GM12878 (cell line): Measurements from ENCODE around the gene SORL1. TPM values are rescaled to one million over a fixed set of nuclear protein-coding genes. Genes with fewer than 3 reads are reported as not detected.

ENCODE experiments used
- ATAC-seq: fragments of 200-7000 bp; cut with Tn5 transposase; 3 replicates; pipeline ENCODE4 v1.9.1; 2020; ENCODE audit warnings: mild to moderate bottlenecking, moderate library complexity
- BruUV-seq: library from RNA; stranded (reverse); fragments of 400-500 nt; replicated peaks from 2 replicates; lab custom pipeline; 2021; lab: Mats Ljungman, UMichigan
- CTCF ChIA-PET: fragments of 300-600 bp; sonication (Branson Sonifier 250); formaldehyde crosslinking; extraction: SDS; loops from one replicate; lab custom pipeline; 2021; ENCODE audit warnings: inconsistent platforms; lab: Yijun Ruan, JAX
- POLR2A ChIA-PET: fragments of 350-600 bp; formaldehyde crosslinking; extraction: SDS; loops from one replicate; lab custom pipeline; 2021; ENCODE audit warnings: inconsistent platforms; lab: Charles Lee
- RAD21 ChIA-PET: fragments of 300-600 bp; sonication (Branson Sonifier 250); formaldehyde crosslinking; loops from one replicate; lab custom pipeline; 2023; ENCODE audit warnings: antibody characterized with exemption; ENCODE audit not compliant: unreplicated experiment; lab: Charles Lee
- SMC1A ChIA-PET: fragments of 300-600 bp; sonication (Branson Sonifier 250); formaldehyde crosslinking; loops from one replicate; lab custom pipeline; 2023; ENCODE audit not compliant: unreplicated experiment, uncharacterized antibody; lab: Charles Lee
- DNase-seq: peaks from one replicate; pipeline ENCODE4 v3.0.0-alpha.2; 2011; ENCODE audit warnings: low read depth, low spot score
- FAIRE-seq: peaks from 3 replicates; lab custom pipeline; 2011; peaks lifted over from hg19 to GRCh38; lab: Jason Lieb, UNC
- H2AFZ ChIP-seq: 2 replicates; pipeline ENCODE4 v1.6.0; 2011; ENCODE audit warnings: low read depth, low read length, control low read depth; ENCODE audit not compliant: control insufficient read depth
- H3K27ac ChIP-seq: 2 replicates; pipeline ENCODE4 v1.5.1; 2011; ENCODE audit warnings: control low read depth; ENCODE audit not compliant: control insufficient read depth, insufficient read depth
- H3K27me3 ChIP-seq, 2 experiments: replicated peaks in 1 of 2; 2 replicates each; pipeline versions ENCODE4 v1.6.0 to v1.6.1; 2011; ENCODE audit warnings: low read length in 1 of 2; ENCODE audit not compliant: control insufficient read depth in 2 of 2, insufficient read depth in 2 of 2
- H3K36me3 ChIP-seq, 2 experiments: 2 replicates each; pipeline ENCODE4 v1.5.1; 2011; ENCODE audit warnings: low read length in 1 of 2; ENCODE audit not compliant: control insufficient read depth in 2 of 2, insufficient read depth in 2 of 2
- H3K4me1 ChIP-seq: 2 replicates; pipeline ENCODE4 v1.6.1; 2011; ENCODE audit warnings: mild to moderate bottlenecking, low read length, moderate library complexity, mixed read lengths; ENCODE audit not compliant: control insufficient read depth, insufficient read depth
- H3K4me2 ChIP-seq: 2 replicates; pipeline ENCODE4 v1.6.0; 2011; ENCODE audit warnings: control low read depth; ENCODE audit not compliant: control insufficient read depth, insufficient read depth
- H3K4me3 ChIP-seq: fragments of 200-600 bp; sonication (generic); 2 replicates; pipeline ENCODE4 v1.5.1; 2016
- H3K79me2 ChIP-seq: 2 replicates; pipeline ENCODE4 v1.6.0; 2011; ENCODE audit warnings: low read length; ENCODE audit not compliant: control insufficient read depth, insufficient read depth
- H3K9ac ChIP-seq: 2 replicates; pipeline ENCODE4 v1.8.0; 2011; ENCODE audit warnings: low read length, control low read depth, mixed read lengths; ENCODE audit not compliant: control insufficient read depth, insufficient read depth
- H3K9me3 ChIP-seq: replicated peaks from 3 replicates; pipeline ENCODE4 v1.5.1; 2011; ENCODE audit warnings: mild to moderate bottlenecking, low read length; ENCODE audit not compliant: control insufficient read depth, insufficient read depth
- H4K20me1 ChIP-seq: 2 replicates; pipeline ENCODE4 v1.6.0; 2011; ENCODE audit not compliant: control insufficient read depth, insufficient read depth
- BHLHE40 ChIP-seq, 2 experiments: fragments of 450-650 bp in 1 of 2; IDR thresholded peaks; 2 replicates each; pipeline ENCODE4 v1.6.1; 2011 to 2017; ENCODE audit warnings: low read depth in 2 of 2, borderline replicate concordance in 1 of 2, improper control_type of control experiment in 1 of 2, low read length in 1 of 2, mild to moderate bottlenecking in 1 of 2
- CREM ChIP-seq: IDR thresholded peaks from 2 replicates; pipeline ENCODE4 v1.6.1; 2014; ENCODE audit warnings: antibody characterized with exemption, low read depth
- DPF2 ChIP-seq: fragments of 450-650 bp; IDR thresholded peaks from 2 replicates; pipeline ENCODE4 v1.6.1; 2017; ENCODE audit warnings: mild to moderate bottlenecking
- EP300 ChIP-seq, 2 experiments: fragments of 150-350 bp in 1 of 2; IDR thresholded peaks; 2 replicates each; pipeline ENCODE4 v1.6.1; 2011 to 2012; ENCODE audit warnings: low read depth in 2 of 2, low read length in 2 of 2, borderline replicate concordance in 1 of 2, improper control_type of control experiment in 1 of 2, inconsistent platforms in 1 of 2; ENCODE audit not compliant: control insufficient read depth in 1 of 2
- ETV6 ChIP-seq, 2 experiments: fragments of 450-650 bp in 1 of 2; IDR thresholded peaks in 1 of 2; conservative IDR thresholded peaks in 1 of 2; 2 replicates each; pipeline ENCODE4 v1.6.1; 2014; ENCODE audit warnings: antibody characterized with exemption in 1 of 2, borderline replicate concordance in 1 of 2, low read depth in 1 of 2, mild to moderate bottlenecking in 1 of 2, moderate library complexity in 1 of 2
- HDAC6 ChIP-seq: fragments of 200-600 bp; sonication (generic); IDR thresholded peaks from one replicate; pipeline ENCODE4 v1.8.0; 2017; ENCODE audit warnings: antibody characterized with exemption; ENCODE audit not compliant: unreplicated experiment
- HDGF ChIP-seq: fragments of 450-650 bp; IDR thresholded peaks from 2 replicates; pipeline ENCODE4 v1.6.1; 2016; ENCODE audit warnings: antibody characterized with exemption
- IKZF2 ChIP-seq, 2 experiments: fragments of 450-650 bp; IDR thresholded peaks; 2 replicates each; pipeline ENCODE4 v1.6.1; 2017; ENCODE audit warnings: mild to moderate bottlenecking in 2 of 2, moderate library complexity in 2 of 2
- MEF2B ChIP-seq: fragments of 450-650 bp; IDR thresholded peaks from 2 replicates; pipeline ENCODE4 v1.6.1; 2018; ENCODE audit warnings: mild to moderate bottlenecking, moderate library complexity; ENCODE audit not compliant: partially characterized antibody, poor library complexity, severe bottlenecking
- MTA2 ChIP-seq: fragments of 450-650 bp; IDR thresholded peaks from 2 replicates; pipeline ENCODE4 v1.6.1; 2016; ENCODE audit warnings: low read depth, mild to moderate bottlenecking, moderate library complexity
- NBN ChIP-seq: fragments of 450-650 bp; IDR thresholded peaks from 2 replicates; pipeline ENCODE4 v1.6.1; 2016
- SPI1 ChIP-seq: IDR thresholded peaks from 2 replicates; pipeline ENCODE4 v1.6.1; 2011; ENCODE audit warnings: low read depth, mild to moderate bottlenecking, low read length, moderate library complexity, borderline replicate concordance; ENCODE audit not compliant: insufficient read depth
- ZNF207 ChIP-seq: fragments of 450-650 bp; IDR thresholded peaks from 2 replicates; pipeline ENCODE4 v1.6.1; 2014; ENCODE audit warnings: antibody characterized with exemption, mild to moderate bottlenecking, borderline replicate concordance
- WGBS: methylation state at CpG from one replicate; pipeline ENCODE4 v1.1.6; 2016; ENCODE audit warnings: low lambda C conversion rate; ENCODE audit not compliant: insufficient replicate concordance, insufficient coverage; ENCODE audit errors: missing lambda C conversion rate; 5-methylcytosine and 5-hydroxymethylcytosine counted together
- in situ Hi-C: fragments of 300-500 bp; cut with MboI; formaldehyde crosslinking; loops from 9 replicates; pipeline ENCODE4 v1.14.3; 2018; ENCODE audit warnings: mixed read lengths
- intact Hi-C: fragments of 100-400 bp; cut with micrococcal nuclease; formaldehyde crosslinking; loops from one replicate; pipeline ENCODE4 v1.14.2; 2022; ENCODE audit not compliant: unreplicated experiment
- polyA plus RNA-seq, 11 experiments: library from polyadenylated mRNA; depleted of rRNA in 4 of 11; unstranded in 6 of 11; stranded (reverse) in 5 of 11; fragments of >200 nt; fragmentation: Nextera tagmentation in 4 of 11; fragmentation: Illumina TruSeq in 1 of 11; extraction: Ambion mirVana in 4 of 11; extraction: Trizol in 1 of 11; gene quantifications; 1 replicate in 1 of 11; 2 replicates in 10 of 11; pipeline versions ENCODE4 v1.2.1 to v1.2.3, GENCODE V29; 2011 to 2016; ENCODE audit warnings: inconsistent platforms in 2 of 11, missing spikeins in 2 of 11, low read depth in 1 of 11
- total RNA-seq, 4 experiments: library from RNA; depleted of rRNA in 3 of 4; stranded (reverse); fragments of >200 nt in 3 of 4; fragmentation: Illumina TruSeq in 1 of 4; extraction: Trizol in 1 of 4; gene quantifications; 2 replicates each; pipeline versions ENCODE4 v1.2.1 to v1.2.3, GENCODE V29; 2013 to 2021
- TF ChIP-seq, protein P1 (sequence below): fragments of 450-650 bp; conservative IDR thresholded peaks from 2 replicates; pipeline ENCODE4 v1.6.1; 2017; ENCODE audit warnings: mild to moderate bottlenecking, moderate library complexity
- TF ChIP-seq, protein P2 (sequence below): fragments of 450-650 bp; IDR thresholded peaks from 2 replicates; pipeline ENCODE4 v1.6.1; 2017; ENCODE audit warnings: mild to moderate bottlenecking, moderate library complexity

SORL1 gene
- total and polyA plus RNA-seq, 10 of the 15 experiments (the other 5 are each of a cell fraction or from before 2014, with no cell fraction given) = 20.2 to 107 (median 59.9) TPM

DNA sequence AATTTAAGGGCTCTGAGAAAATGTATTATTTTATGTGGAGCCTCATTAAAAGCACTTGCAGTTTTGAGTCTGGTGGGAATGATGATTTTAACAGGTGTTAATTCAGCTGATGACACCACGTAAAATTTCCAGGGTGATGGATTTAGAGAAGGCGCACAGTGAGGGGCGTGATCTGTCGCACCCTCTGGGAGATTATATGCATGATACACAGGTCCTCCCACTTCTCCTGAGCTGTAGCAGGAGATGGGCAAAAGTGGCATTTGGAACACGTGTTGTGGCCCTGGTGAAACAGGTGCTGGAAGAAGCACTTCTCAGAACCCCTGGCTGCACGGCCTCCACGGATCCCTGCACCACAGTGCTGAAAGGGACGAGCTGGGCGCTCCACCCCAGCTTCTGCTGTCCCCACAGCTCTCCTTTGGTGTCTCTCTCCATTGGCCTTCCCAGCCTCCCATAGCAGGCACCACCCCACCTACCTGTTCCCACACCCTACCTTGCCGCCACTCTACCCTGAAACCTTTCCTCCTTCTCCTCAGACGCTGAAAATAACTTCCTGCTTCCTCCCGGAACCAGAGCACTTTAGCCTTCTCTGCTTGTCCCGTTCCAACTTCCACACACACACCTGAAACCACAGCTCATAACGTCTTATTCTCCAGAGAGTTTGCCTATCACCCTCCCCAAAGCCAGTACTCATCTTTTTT lies 6.9 kb upstream of the SORL1 start:
- Histone ChIP-seq H3K4me3 (peak overlapping the region; percentile 17; the same call in 1 of the 2 replicates), H3K9ac (peak overlapping the region; percentile 33), H4K20me1 (no peaks in the 10 kb centered on the region), H3K9me3 (no peaks in the 10 kb centered on the region), H3K27me3 (no peaks in the 10 kb centered on the region), H3K27ac (peak overlapping the region; percentile 76), H3K4me2 (peak overlapping the region; percentile 39), H3K36me3 (no peaks in the 10 kb centered on the region), H3K79me2 (peaks cover 16% of the 10 kb centered on the region), H2AFZ (peak overlapping the region; percentile 59), H3K4me1 (peaks cover 52% of the 10 kb centered on the region)
- in situ Hi-C loops = no loop called here
- peak; percentile 10 for ATAC-seq
- ChIA-PET POLR2A (interaction anchor here (0.6 to 3.2 kb wide), 8 partner anchors 8 to 109 kb away, joined by 3 to 24 read pairs (median 6); no protein-coding TSS in a partner anchor), RAD21 (interaction anchor here (0.6 to 12.7 kb wide), 16 partner anchors 12 to 145 kb away, joined by 3 to 232 read pairs (median 6); no protein-coding TSS in a partner anchor), SMC1A (interaction anchor here (1.2 to 14.0 kb wide), 11 partner anchors 14 to 147 kb away, joined by 3 to 266 read pairs (median 12); no protein-coding TSS in a partner anchor), CTCF (interaction anchor here (0.7 to 6.6 kb wide), 12 partner anchors 10 to 760 kb away, joined by 3 to 50 read pairs (median 4); no protein-coding TSS in a partner anchor)
- no TSS peak for BruUV-seq
- FAIRE-seq = no peak
- WGBS = 23% methylated on average over 14 of the region's 14 CpGs
- no peak for DNase-seq
- intact Hi-C loops = no loop called here
- TF ChIP-seq ZNF207 = no peak
- peak; percentile 96 for TF ChIP-seq HDGF
- TF ChIP-seq MEF2B = peak; percentile 53
- peak; percentile 7; the same call in 1 of the 2 replicates for TF ChIP-seq SPI1
- peak; percentile 66 to 69 for TF ChIP-seq IKZF2 (IDR thresholded peaks at IDR 0.05)
- TF ChIP-seq BHLHE40 (IDR thresholded peaks at IDR 0.05; ENCODE audit: borderline replicate concordance in 1 of 2, low read depth in 2 of 2, low read length in 1 of 2) = peak in 1 of 2 experiments; percentile 20; a peak in 1 of 4 replicates
- TF ChIP-seq MTA2 = no peak
- TF ChIP-seq EP300 (IDR thresholded peaks at IDR 0.05; ENCODE audit: borderline replicate concordance in 1 of 2, control insufficient read depth in 1 of 2, low read depth in 2 of 2, low read length in 2 of 2) = peak in 1 of 2 experiments; percentile 8; a peak in 1 of 4 replicates
- TF ChIP-seq NBN = peak; percentile 69; the same call in 1 of the 2 replicates
- no peak for TF ChIP-seq ETV6 (conservative IDR thresholded peaks at IDR 0.05 in 1 of 2, IDR thresholded peaks at IDR 0.05 in 1 of 2; ENCODE audit: borderline replicate concordance in 1 of 2, low read depth in 1 of 2)
- TF ChIP-seq CREM = no peak
- TF ChIP-seq DPF2 = peak; percentile 28; the same call in 1 of the 2 replicates
- TF ChIP-seq, protein P1, sequence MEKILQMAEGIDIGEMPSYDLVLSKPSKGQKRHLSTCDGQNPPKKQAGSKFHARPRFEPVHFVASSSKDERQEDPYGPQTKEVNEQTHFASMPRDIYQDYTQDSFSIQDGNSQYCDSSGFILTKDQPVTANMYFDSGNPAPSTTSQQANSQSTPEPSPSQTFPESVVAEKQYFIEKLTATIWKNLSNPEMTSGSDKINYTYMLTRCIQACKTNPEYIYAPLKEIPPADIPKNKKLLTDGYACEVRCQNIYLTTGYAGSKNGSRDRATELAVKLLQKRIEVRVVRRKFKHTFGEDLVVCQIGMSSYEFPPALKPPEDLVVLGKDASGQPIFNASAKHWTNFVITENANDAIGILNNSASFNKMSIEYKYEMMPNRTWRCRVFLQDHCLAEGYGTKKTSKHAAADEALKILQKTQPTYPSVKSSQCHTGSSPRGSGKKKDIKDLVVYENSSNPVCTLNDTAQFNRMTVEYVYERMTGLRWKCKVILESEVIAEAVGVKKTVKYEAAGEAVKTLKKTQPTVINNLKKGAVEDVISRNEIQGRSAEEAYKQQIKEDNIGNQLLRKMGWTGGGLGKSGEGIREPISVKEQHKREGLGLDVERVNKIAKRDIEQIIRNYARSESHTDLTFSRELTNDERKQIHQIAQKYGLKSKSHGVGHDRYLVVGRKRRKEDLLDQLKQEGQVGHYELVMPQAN = no peak
- TF ChIP-seq, protein P2, sequence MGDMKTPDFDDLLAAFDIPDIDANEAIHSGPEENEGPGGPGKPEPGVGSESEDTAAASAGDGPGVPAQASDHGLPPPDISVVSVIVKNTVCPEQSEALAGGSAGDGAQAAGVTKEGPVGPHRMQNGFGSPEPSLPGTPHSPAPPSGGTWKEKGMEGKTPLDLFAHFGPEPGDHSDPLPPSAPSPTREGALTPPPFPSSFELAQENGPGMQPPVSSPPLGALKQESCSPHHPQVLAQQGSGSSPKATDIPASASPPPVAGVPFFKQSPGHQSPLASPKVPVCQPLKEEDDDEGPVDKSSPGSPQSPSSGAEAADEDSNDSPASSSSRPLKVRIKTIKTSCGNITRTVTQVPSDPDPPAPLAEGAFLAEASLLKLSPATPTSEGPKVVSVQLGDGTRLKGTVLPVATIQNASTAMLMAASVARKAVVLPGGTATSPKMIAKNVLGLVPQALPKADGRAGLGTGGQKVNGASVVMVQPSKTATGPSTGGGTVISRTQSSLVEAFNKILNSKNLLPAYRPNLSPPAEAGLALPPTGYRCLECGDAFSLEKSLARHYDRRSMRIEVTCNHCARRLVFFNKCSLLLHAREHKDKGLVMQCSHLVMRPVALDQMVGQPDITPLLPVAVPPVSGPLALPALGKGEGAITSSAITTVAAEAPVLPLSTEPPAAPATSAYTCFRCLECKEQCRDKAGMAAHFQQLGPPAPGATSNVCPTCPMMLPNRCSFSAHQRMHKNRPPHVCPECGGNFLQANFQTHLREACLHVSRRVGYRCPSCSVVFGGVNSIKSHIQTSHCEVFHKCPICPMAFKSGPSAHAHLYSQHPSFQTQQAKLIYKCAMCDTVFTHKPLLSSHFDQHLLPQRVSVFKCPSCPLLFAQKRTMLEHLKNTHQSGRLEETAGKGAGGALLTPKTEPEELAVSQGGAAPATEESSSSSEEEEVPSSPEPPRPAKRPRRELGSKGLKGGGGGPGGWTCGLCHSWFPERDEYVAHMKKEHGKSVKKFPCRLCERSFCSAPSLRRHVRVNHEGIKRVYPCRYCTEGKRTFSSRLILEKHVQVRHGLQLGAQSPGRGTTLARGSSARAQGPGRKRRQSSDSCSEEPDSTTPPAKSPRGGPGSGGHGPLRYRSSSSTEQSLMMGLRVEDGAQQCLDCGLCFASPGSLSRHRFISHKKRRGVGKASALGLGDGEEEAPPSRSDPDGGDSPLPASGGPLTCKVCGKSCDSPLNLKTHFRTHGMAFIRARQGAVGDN = peak; percentile 89
- no peak for TF ChIP-seq HDAC6
